GM12892 (cell line): ENCODE measurements around the gene SDF4.

Experiments
- POLR2A ChIP-seq: IDR thresholded peaks from 2 replicates; pipeline ENCODE4 v1.6.1; 2011; ENCODE audit warnings: low read depth, low read length, control low read depth
- TAF1 ChIP-seq: IDR thresholded peaks from 2 replicates; pipeline ENCODE4 v1.6.1; 2011; ENCODE audit warnings: low read depth, mild to moderate bottlenecking, control low read depth, low read length, borderline replicate concordance

DNA sequence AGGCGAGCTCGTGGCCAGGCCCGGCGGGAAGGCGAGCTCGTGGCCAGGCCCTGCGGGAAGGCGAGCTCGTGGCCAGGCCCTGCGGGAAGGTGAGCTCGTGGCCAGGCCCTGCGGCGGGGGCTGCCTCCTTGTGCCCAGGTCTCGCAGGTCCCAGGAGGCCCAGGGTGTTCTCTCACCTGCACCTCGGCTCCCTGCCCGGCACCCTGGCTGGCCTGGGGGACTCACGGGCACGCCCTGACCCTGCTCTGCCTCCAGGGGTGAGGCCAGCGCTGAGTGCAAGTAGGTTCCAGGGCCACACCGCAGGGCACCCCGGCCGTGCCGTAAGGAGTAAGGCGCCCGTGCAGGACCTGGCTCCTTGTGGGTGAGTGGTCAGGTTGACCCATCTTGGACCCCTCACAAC, 4.4 kb downstream of the SDF4 start:
- TF ChIP-seq POLR2A: no peak
- no peak for TF ChIP-seq TAF1
